GM19328 (cell line): ENCODE measurements around the gene KCNT2.
"Not testable (repeated sequence)": the region's sequence is repeated elsewhere in the genome, so short reads cannot be mapped to it uniquely, and the experiment has no call there.

Source experiments
- ATAC-seq: cut with Tn5 transposase; IDR thresholded peaks from one replicate; pipeline ENCODE4 v1.9.1; 2021; ENCODE audit warnings: mild to moderate bottlenecking, moderate library complexity; ENCODE audit not compliant: unreplicated experiment

KCNT2 gene

DNA sequence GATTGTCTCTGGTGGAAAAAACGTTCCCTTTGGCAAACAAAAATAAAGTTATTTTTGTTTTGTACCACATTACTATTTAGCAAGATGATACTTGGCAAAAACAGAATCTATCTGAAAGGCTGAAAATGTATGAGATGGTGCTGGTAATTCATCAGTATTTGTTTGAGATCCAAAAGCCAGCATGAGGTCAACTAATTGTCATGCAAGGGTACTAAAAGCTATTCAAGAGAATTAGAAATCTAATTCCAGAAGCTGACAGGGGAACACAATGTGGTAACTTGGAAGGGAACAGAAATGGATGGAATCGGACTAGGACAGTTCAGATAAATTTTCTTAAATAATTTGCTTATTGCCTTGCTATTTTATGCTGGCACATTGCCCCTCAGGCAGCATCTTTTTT, 263.8 kb downstream of the KCNT2 start:
- no peak for ATAC-seq

DNA sequence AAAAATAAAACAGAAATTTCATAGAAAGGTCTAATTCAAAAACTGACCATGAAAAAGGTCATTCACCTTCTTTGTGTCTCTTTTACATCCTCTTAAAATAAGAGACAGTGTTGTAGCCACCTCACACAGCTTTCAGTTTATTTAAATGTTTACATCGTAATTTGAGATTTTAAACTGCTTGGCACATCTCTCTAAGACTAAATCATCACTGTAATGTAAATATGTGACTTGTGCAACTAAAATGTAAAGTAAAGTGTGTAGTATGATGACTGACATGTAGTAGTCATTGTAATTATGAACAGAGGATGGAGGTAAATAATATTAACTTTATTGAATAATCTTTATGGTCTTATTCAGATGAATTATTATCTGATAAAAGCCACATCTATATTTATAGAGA, 283.9 kb downstream of the KCNT2 start:
- no peak for ATAC-seq

GRCh38 chr1:196323869-196324268, 284.4 kb downstream of the KCNT2 start:
- ATAC-seq = no peak

GRCh38 chr1:196319301-196319700, 288.9 kb downstream of the KCNT2 start:
- no peak for ATAC-seq

DNA sequence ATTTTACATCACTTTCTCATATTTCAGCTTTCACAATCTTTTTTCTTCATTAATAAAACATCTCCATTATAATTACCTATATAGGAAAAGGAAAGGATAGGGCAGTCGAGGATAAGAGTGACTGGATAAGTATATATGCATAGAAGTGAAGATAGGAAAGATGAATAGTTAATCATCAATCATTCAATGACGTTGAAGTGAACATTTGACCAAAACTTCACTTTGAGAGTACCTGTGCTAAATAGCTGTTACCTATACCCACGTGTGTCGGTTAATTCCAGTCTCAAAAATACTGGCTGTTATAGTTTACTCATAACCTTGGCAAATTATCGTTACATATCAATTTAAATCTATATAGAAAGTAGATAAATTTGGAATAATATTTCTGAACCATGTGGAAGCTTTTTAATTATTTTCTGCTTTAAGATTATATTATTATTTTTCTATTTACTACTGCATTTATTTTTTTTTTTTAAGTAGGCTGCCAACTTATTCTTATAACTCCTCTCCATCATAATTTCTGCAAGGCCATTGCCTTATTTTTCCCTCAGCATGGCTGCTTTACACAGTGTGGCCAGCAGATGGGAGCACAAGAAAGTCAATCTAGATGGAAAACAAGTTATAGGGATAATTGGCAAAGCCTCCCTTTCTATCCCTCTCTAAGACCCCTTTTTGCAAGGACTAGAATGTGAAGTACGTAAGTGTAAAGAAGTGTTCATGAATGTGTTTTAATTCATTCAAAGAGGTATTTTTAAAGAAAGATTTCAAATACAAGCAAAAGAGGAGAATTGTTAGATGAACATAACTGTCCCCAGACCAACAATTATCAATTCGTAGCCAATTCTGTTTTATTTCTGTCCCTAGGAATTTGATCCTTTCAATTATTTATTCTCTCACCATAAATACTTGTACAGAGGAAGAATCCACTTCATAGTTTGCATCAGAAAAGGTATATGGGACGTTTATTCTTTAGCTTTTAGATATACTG, 290.4 kb downstream of the KCNT2 start:
- ATAC-seq = no peak

DNA sequence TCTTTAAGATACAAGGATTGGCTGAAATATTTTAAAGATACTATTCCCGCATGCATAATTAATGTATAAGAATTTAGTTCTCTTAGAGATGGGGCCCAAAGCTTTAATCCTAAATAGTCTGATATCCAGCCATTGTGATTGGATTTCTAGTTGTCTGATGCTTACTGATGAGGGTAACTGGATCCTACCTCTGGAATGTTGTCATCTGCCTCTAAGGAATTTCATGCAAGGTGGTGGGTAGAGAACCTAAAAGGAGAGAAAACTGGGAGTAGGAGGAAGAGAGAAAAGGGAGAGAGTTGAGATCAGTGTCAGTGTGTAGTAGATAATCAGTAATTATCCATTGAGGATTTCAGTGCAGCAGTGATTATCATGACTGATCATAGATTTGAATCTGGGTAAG, 295.5 kb downstream of the KCNT2 start:
- no peak for ATAC-seq

DNA sequence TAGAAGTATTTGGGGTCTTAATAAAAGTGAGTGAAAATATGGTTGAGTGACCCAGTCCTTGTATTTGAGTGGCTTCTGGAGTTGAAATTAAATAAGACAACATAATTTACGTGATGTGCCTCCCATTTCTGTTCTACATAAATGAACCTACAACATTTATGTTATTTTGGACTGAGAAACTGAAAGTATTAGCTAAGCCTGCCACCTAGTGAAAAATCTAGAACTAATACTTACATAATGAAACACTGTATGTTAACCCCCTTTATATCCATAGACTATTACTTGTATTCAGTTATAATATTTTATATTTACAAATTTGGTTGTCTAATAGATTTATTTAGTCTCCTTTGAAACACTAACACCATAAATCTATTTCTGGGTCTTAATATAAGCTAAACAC, 298.9 kb downstream of the KCNT2 start:
- ATAC-seq = no peak

- ATAC-seq = no peak
These were observed 300.1 kb downstream of the KCNT2 start for GRCh38 chr1:196308176-196308575.

- ATAC-seq = no peak
These were observed 301.8 kb downstream of the KCNT2 start for GRCh38 chr1:196306421-196306820.

DNA sequence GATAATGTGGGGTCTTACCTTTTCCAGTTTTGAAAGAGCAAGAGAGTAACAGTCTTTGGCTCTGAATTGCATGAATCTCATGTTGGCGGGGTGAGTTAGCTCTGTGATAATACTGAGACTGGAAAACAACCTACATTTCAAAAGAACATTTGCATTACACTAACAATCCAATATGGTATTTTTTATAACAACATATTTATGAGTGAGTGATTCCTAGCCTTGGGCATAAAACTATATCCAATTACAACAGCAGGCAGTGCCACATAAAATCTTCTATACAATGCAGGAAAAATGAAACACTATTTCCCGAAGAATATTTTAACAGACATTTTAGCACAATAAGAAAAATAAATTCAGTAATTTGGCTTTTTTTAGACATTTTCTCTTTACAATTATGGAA, 303.0 kb downstream of the KCNT2 start:
- no peak for ATAC-seq

DNA sequence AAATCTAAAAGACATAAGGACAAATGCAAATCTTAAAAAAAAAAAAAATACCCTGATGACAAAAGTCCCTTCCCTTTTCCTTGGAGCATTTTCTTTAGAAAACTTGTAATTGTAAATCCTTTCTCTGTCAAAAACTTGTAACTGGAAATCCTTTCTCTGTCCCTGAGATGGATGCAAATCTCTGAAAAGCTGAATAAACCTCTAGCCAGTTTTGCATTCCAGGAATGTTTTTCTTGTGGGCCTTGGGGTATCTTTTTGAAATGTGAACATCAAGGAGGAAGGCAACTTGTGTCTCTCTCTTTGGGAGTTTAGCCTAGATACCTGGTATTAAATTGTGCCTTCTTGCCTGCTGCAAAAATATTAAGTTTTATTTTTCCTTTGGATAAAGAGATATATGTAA, 305.3 kb downstream of the KCNT2 start:
- ATAC-seq = no peak

DNA sequence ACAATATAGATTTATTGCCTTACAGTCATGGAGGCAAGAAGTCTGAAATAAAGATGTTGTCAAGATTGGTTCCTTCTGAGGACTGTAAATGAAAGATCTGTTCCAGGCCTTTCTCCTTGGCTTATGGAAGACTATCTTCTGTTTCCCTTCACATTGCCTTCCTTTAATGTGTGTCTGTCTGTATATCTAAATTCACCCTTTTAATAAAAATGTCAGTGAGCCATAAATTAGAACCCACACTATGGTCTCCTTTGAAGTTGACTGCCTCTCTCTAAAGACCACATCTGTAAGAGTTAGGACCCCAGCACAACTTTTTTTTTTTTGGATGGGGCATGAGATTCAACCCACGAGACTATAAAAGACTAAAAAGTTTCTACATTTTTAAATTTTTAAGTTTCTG, 305.8 kb downstream of the KCNT2 start:
- no peak for ATAC-seq

- no peak for ATAC-seq
These were observed 312.5 kb downstream of the KCNT2 start for GRCh38 chr1:196295766-196296165.

DNA sequence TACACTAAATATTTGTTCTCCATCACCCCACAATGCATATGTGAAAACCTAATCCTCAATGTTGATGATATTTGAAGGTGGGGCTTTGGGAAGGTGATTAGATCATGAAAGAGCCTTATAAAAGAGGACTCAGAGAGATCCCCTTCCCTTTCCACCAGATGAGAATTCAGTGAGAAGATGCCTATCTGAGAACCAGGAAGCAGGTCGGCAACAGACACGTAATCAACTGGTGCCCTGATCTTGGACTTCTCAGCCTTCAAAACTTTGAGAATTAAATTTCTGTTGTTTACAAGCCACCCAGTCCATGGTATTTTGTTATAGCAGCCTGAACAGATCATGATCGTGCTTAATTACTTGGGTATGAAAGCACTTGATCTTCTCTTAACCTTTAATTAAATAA, 329.4 kb downstream of the KCNT2 start:
- no peak for ATAC-seq

- no peak for ATAC-seq
These were observed 330.4 kb downstream of the KCNT2 start for GRCh38 chr1:196277860-196278259.

DNA sequence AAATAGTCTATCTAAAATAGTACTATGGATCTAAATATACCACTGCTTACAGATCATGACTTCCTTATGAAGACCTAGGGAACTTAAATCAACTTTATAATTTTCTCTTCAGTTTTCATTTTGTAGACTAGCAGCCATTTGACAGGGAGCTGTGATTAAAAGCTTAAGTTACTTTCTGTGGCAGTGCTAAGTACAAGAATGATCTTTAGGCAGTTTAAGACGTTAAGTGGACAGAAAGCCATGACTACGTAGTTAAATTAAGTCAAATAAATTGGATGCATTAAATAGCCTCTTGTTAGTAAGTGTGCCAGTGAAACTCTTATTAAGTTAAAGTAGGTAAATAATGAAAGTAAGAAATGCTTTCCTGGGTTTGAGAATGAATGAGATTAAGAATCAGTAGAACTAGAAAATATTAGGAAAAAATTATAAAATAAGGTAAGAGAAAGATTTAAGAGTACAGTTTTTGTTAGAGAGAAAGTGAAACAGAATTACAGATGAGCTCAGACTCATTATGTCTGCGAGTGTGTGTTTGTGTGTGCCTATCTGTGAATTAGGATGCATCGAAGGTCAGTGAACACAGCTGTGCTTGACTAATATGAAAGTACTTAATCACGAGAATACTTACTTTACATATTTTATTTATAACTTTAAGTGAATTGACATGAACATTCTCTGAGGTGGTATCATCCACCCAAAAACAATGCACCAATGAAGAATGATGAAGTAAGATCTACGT, 336.9 kb downstream of the KCNT2 start:
- no peak for ATAC-seq

GRCh38 chr1:196263086-196263485, 345.2 kb downstream of the KCNT2 start:
- ATAC-seq = not testable (repeated sequence)

DNA sequence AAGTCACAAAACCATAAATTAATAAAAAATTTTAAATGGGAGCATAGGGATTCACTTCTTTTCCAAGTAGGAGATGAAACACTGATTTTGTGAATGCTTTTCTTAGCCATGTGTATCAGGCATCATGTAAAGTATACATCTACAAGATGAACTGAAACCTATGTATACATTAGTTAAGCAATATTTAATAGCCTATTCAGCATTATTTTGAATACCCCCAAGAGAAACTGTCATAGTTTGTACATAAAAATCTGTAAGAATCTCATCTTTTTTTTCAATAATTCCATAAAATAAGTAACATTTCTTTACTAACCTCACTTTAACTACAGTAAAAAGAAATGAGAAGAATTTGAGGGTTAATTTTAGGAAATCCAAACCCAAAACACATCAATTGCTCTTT, 348.0 kb downstream of the KCNT2 start:
- no peak for ATAC-seq

DNA sequence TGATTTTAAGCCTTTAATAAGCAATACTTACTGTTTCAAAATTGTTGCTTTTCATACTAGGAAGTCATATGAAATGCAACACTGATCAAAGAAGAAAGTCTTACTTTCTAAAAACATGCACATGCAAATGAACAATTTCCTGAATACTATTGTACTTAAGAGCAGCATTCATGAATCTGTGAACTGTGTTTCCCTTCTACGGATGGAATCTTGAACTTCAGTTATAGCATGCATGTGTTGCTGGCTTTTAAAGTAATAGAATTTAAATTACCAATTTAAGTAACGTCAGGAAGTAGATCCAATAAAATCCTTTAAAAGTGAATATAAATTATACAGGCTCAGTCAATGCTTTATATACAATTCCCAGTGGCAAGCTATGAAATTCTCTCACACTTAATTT, 348.9 kb downstream of the KCNT2 start:
- ATAC-seq = no peak

DNA sequence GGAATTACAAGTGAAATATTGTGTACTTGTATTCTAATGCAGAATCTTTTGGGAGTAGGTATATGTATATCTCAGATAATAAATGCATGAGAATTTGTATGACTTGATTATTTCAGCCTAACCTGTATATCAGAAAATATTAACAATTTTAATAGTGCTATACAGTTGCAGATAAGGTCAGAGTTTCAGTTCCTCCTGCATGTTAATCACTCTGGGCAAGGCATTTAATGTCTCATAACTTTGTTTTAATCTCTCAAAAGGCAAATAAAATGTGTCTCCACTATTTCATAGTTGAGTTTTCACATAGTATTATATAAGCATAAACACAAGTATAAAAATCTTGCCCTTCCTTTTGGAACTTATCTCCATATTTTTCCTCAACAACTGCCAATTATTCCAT, 352.5 kb downstream of the KCNT2 start:
- no peak for ATAC-seq

- no peak for ATAC-seq
These were observed 378.7 kb downstream of the KCNT2 start for GRCh38 chr1:196229546-196229945.

GRCh38 chr1:196214866-196215265, 393.4 kb downstream of the KCNT2 start:
- ATAC-seq = no peak
